HG03045 (cell line): Measurements from ENCODE around the gene TTBK2.
"Not testable (repeated sequence)": the region's sequence is repeated elsewhere in the genome, so short reads cannot be mapped to it uniquely, and the experiment has no call there.

ENCODE experiments used
- ATAC-seq: cut with Tn5 transposase; IDR thresholded peaks from one replicate; pipeline ENCODE4 v1.9.1; 2021; ENCODE audit warnings: mild to moderate bottlenecking, moderate library complexity; ENCODE audit not compliant: unreplicated experiment

The TTBK2 gene

GRCh38 chr15:42911058-42911592, 9.5 kb downstream of the TTBK2 start:
- ATAC-seq: no peak

DNA sequence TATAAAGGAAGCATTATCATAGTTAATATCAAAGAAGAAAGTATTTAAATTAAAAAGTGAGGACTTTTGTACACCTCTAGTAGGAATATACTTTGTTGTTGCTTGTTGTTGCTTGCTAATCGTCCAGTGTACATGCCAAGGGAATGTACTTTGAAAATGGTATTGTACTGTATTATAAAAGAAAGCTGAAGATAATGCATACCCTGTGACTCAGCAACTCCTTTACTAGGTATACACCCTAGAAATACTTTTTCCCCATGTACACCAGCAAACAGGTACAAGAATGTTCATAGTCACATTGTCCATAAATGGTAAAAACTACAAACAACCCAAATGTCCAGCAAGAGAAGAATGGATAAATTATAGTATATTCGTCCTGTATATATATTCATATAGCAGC, 12.0 kb downstream of the TTBK2 start:
- no peak for ATAC-seq

DNA sequence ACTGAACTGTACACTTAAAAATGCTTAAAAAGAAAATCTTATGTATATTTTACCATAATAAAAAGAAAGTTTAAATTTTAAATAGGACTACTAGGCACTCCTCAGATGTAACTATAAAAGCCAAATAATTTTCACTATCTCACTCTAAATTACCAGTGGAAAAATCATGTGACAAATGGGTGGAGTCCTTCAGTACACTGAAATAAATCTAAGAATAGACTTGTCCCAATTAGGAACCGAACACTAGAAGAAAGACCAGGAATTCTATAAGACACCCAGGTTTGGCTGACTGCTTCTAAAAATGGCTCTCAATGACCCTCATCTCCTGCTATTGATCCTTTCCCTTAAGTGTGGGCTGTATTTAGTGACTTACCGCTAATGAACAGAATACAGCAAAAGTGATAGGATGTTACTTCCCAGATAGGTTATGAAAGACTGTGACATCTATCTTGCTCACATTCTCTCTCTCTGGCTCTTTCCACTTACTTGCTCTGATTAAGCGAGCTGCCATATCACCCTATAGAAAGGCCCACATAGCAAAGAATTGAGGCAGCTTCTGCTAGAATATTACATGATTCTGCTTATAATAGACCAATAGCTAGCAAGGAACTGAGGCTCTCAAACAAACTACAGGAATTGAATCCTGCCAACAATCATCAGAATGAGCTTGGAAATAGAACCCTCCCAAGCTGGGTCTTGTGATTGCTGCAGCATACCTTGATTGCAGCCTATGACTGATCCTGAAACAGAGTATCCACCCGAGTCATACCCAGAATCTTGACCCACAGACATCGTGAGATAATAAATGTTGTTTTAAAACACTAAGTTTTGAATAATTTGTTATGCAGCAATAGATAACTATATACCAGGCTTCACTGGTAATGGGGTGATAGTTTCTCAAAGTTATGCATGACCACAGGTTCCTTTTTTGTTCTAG, 16.9 kb downstream of the TTBK2 start:
- ATAC-seq: no peak

DNA sequence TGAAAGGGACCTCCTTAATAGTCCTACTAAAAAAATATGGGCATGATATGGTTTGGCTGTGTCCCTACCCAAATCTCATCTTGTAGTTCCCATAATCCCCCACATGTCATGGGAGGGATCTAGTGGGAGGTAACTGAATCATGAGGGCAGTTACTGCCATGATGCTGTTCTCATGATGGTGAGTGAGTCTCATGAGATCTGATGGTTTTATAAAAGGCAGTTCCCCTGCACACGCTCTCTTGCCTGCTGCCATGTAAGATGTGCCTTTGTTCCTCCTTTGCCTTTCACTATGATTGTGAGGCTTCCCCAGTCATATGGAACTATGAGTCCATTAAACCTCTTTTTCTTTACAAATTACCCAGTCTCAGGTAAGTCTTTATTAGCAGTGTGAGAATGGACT, 26.7 kb downstream of the TTBK2 start:
- ATAC-seq: not testable (repeated sequence)

DNA sequence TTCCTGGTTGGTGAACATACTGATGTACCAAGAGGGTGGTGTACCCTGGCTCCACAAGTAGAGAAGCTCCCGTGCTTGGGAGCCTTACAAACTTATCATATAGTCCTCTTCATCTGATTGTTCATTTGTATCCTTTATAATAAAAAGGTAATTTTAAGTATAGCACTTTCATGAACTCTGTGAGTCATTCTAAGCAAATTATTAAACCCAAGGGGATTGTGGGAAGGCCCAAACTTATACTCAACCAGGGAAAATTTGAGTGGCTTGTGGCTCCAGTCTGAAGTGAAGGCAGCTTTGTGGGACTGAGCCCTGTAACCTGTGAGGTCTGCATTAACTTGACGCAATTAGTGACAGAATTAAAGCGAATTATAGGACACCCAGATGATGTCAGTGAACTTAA, 29.0 kb downstream of the TTBK2 start:
- ATAC-seq: no peak

GRCh38 chr15:42890161-42890913, 30.2 kb downstream of the TTBK2 start:
- no peak for ATAC-seq

GRCh38 chr15:42887384-42887783, 33.2 kb downstream of the TTBK2 start:
- not testable (repeated sequence) for ATAC-seq

GRCh38 chr15:42880121-42880520, 40.5 kb downstream of the TTBK2 start:
- ATAC-seq: no peak

- no peak for ATAC-seq
Observed at GRCh38 chr15:42879443-42879842, 41.1 kb downstream of the TTBK2 start.

- ATAC-seq: no peak
Observed at GRCh38 chr15:42876224-42876623, 44.4 kb downstream of the TTBK2 start.

- ATAC-seq: no peak
Observed at GRCh38 chr15:42868683-42869082, 51.9 kb downstream of the TTBK2 start.

DNA sequence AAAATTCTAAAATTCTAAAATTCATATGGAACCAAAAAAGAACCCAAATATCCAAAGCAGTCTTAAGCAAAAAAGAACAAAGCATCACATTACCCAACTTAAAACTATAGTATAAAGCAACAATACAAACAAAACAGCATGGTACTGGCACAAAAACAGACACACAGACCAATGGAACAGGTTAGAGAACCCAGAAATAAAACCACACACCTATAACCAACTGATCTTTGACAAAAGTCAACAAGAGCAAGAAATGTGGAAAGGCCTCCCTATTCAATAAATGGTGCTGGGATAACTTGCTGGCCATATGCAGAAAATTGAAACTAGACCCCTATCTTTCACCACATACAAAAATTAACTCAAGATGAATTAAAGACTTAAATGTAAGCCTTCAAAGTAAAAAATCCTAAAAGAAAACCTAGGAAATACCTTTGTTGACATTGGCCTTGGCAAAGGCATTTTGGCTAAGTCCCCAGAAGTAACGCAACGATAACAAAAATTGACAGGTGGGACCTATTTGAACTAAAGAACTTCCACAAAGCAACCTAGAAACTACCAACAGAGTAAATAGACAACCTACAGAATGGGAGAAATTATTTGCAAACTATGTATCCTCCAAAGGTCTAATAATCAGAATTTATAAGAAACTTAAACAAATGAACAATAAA, 56.9 kb downstream of the TTBK2 start:
- no peak for ATAC-seq

- ATAC-seq: no peak
Observed at GRCh38 chr15:42858999-42859789, 61.4 kb downstream of the TTBK2 start.

- no peak for ATAC-seq
Observed at GRCh38 chr15:42858540-42858939, 62.0 kb downstream of the TTBK2 start.

GRCh38 chr15:42854576-42854975, 66.0 kb downstream of the TTBK2 start:
- no peak for ATAC-seq

DNA sequence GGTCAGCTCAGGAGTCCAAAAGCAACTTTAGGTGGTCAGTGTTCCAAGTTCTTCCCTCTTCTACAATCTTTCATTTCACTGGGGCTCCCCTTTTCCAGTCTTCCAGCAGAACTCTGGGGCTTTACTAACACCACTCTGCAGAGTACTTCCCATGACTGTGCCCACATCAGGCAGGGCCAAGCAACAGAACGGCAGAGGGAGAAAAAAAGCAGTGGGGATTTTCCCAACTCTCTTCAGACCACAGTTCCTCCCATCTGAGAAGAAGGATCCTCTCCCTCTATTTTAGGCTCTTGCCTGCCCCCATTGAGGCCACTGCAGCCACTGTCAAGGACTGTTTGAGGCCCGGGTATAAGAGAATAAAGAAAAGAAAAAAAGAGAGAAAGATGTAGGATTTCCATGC, 70.7 kb downstream of the TTBK2 start:
- ATAC-seq: no peak

DNA sequence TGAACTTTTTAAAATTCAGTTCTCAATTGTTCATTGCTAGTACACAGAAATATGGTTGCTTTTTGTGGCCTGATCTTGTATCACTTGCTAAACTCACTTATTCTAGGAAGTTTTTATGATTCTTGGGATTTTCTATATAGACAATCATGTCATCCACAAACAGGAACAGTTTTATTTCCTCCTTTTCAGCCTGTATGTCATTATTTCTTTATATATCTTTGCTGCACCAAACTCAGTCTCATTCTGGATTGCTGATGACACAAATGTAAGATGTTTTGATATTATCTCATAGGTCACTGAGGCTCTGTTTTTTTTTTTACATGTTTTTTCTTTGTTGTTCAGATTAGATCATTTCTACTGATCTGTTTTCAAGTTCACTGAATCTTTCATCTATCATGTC, 71.7 kb downstream of the TTBK2 start:
- no peak for ATAC-seq

- ATAC-seq: no peak
Observed at GRCh38 chr15:42846647-42847046, 73.9 kb downstream of the TTBK2 start.

DNA sequence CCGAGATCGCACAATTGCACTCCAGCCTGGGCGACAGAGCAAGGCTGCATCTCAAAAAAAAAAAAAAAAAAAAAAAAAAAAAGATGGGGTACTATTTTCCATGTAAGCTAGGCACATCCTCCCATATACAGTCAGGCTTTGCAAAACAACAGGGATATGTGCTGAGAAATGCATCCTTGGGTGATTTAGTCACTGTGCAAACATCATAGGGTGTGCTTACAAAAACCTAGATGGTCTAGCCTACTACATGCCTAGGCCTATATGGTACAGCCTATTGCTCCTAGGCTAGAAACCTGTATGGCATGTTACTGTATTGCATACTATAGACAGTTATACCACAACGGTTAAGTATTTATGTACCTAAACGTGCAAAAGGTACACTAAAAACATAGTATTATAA, 75.0 kb downstream of the TTBK2 start:
- ATAC-seq: no peak

DNA sequence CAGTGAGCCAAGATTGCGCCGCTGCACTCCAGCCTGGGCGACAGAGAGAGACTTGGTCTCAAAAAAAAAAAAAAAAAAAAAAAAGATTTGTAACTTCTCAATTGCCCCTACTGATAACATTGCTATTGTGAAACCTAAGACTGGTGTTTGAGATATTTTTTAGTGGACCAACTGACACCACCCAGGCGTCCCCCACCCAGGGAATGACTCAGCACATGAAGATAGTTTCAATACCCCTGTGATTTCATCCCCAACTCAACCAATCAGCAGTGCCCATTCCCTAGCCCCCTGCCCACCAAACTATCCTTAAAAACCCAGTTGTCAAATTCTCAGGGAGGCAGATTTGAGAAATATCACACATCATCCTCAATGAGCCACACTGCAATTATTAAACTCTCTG, 76.9 kb downstream of the TTBK2 start:
- no peak for ATAC-seq
